ENCODE results near the gene CORO2A. TPM values are rescaled to one million over a fixed set of nuclear protein-coding genes. Genes with fewer than 3 reads are reported as not detected.

Gene CORO2A
- total and polyA plus RNA-seq, 10 of the 15 experiments (the other 5 are each of a cell fraction or from before 2014, with no cell fraction given), result 1.0 to 5.3 (median 3.5) TPM

GRCh38 chr9:98172604-98173003 is 19.8 kb downstream of the CORO2A start (continued):
- TF ChIP-seq E4F1 (IDR thresholded peaks at IDR 0.05; ENCODE audit: borderline replicate concordance, partially characterized antibody) (no peak), MLLT1 (IDR thresholded peaks at IDR 0.05) (no peak)

- FAIRE-seq, result no peak
- in situ Hi-C loops (cut with MboI), result no loop called here
These were observed 21.1 kb downstream of the CORO2A start for GRCh38 chr9:98171176-98171925.

More at GRCh38 chr9:98171176-98171925, 21.1 kb downstream of the CORO2A start:
- Histone ChIP-seq H2AFZ (ENCODE audit: control insufficient read depth, low read depth, low read length) (no peak overlapping the region), H4K20me1 (ENCODE audit: control insufficient read depth, insufficient read depth) (no peaks in the 10 kb centered on the region), H3K4me1 (ENCODE audit: control insufficient read depth, insufficient read depth, low read length) (peaks cover 18% of the 10 kb centered on the region), H3K27ac (ENCODE audit: control insufficient read depth, insufficient read depth) (no peak overlapping the region), H3K27me3 (replicated peaks in 1 of 2; ENCODE audit: control insufficient read depth in 2 of 2, insufficient read depth in 2 of 2, low read length in 1 of 2) (no peaks in the 10 kb centered on the region), H3K79me2 (ENCODE audit: control insufficient read depth, insufficient read depth, low read length) (no peaks in the 10 kb centered on the region), H3K4me3 (no peak overlapping the region), H3K9me3 (replicated peaks; ENCODE audit: control insufficient read depth, insufficient read depth, low read length) (no peaks in the 10 kb centered on the region), H3K4me2 (ENCODE audit: control insufficient read depth, insufficient read depth) (no peak overlapping the region), H3K9ac (ENCODE audit: control insufficient read depth, insufficient read depth, low read length) (no peak overlapping the region), H3K36me3 (ENCODE audit: control insufficient read depth in 2 of 2, insufficient read depth in 2 of 2, low read length in 1 of 2) (no peaks in the 10 kb centered on the region)
- TF ChIP-seq BCL3 (IDR thresholded peaks at IDR 0.05; ENCODE audit: borderline replicate concordance, insufficient read depth, low read depth, low read length, poor library complexity, severe bottlenecking) (no peak), NKRF (conservative IDR thresholded peaks at IDR 0.05) (no peak), ASH2L (IDR thresholded peaks at IDR 0.05; ENCODE audit: borderline replicate concordance, low read depth) (no peak), MEF2A (IDR thresholded peaks at IDR 0.05; ENCODE audit: insufficient read depth, low read depth, low read length) (no peak), MYC (IDR thresholded peaks at IDR 0.05; ENCODE audit: insufficient read depth, insufficient read length, insufficient replicate concordance, low read length, severe bottlenecking) (no peak), CBX3 (IDR thresholded peaks at IDR 0.05; ENCODE audit: borderline replicate concordance, low read depth) (no peak), E2F4 (IDR thresholded peaks at IDR 0.05; ENCODE audit: low read depth, low read length) (no peak)
- ChIA-PET CTCF (interaction anchor here (1.1 kb wide), 1 partner anchor 22 kb away, joined by 3 read pairs; no protein-coding TSS in a partner anchor), SMC1A (ENCODE audit: uncharacterized antibody, unreplicated experiment) (interaction anchor here (0.7 to 0.8 kb wide), 2 partner anchors 19 to 61 kb away, joined by 3 read pairs; no protein-coding TSS in a partner anchor), RAD21 (ENCODE audit: unreplicated experiment) (no interaction called here), POLR2A (no interaction called here)
- ATAC-seq (no peak), DNase-seq (ENCODE audit: low read depth, low spot score) (no peak)
- WGBS (ENCODE audit: insufficient coverage, insufficient replicate concordance, low lambda C conversion rate, missing lambda C conversion rate), result 90% methylated on average over 16 of the region's 16 CpGs
- no TSS peak for BruUV-seq (replicated peaks)
- intact Hi-C loops (cut with micrococcal nuclease; ENCODE audit: unreplicated experiment), result no loop called here
